Osteocyte (in vitro differentiated cells): ENCODE results near the gene TBC1D3B. TPM values are rescaled to one million over a fixed set of nuclear protein-coding genes. Genes with fewer than 3 reads are reported as not detected.
"Not testable (repeated sequence)": the region's sequence is repeated elsewhere in the genome, so short reads cannot be mapped to it uniquely, and the experiment has no call there.

Source experiments
- DNase-seq: peaks from one replicate; pipeline ENCODE4 v3.0.0; 2021; ENCODE audit warnings: mixed read lengths; ENCODE audit not compliant: unreplicated experiment; ENCODE audit errors: extremely low spot score
- H3K27ac Mint-ChIP-seq: one replicate; pipeline ENCODE4 v1.8.0; 2021; ENCODE audit warnings: mild to moderate bottlenecking, mixed read lengths; ENCODE audit not compliant: unreplicated experiment
- H3K27me3 Mint-ChIP-seq: one replicate; pipeline ENCODE4 v1.8.0; 2021; ENCODE audit warnings: mixed read lengths; ENCODE audit not compliant: unreplicated experiment
- H3K36me3 Mint-ChIP-seq: one replicate; pipeline ENCODE4 v1.8.0; 2021; ENCODE audit warnings: mixed read lengths; ENCODE audit not compliant: unreplicated experiment
- H3K4me1 Mint-ChIP-seq: one replicate; pipeline ENCODE4 v1.8.0; 2021; ENCODE audit warnings: mixed read lengths; ENCODE audit not compliant: unreplicated experiment
- H3K4me3 Mint-ChIP-seq: one replicate; pipeline ENCODE4 v1.8.0; 2021; ENCODE audit warnings: mild to moderate bottlenecking, moderate library complexity, mixed read lengths; ENCODE audit not compliant: unreplicated experiment
- H3K9me3 Mint-ChIP-seq: one replicate; pipeline ENCODE4 v1.8.0; 2021; ENCODE audit warnings: mixed read lengths; ENCODE audit not compliant: unreplicated experiment
- total RNA-seq: library from RNA; stranded (reverse); gene quantifications from 2 replicates; pipeline ENCODE4 v1.2.1, GENCODE V29; 2021
- TF ChIP-seq, protein P1 (sequence below): fragments of 200-600 bp; sonication (generic); IDR thresholded peaks from 2 replicates; pipeline ENCODE4 v1.5.0; 2021; ENCODE audit warnings: antibody characterized with exemption, mild to moderate bottlenecking, moderate library complexity

TBC1D3B gene
- total RNA-seq, 1 donor from 2014 or later: 12.6 TPM

GRCh38 chr17:36205637-36206485 lies 29.4 kb upstream of the TBC1D3B start:
- no peak overlapping the region for H3K27ac Mint-ChIP-seq
- DNase-seq: no peak
- no peaks in the 10 kb centered on the region for H3K4me1 Mint-ChIP-seq
- TF ChIP-seq, protein P1, sequence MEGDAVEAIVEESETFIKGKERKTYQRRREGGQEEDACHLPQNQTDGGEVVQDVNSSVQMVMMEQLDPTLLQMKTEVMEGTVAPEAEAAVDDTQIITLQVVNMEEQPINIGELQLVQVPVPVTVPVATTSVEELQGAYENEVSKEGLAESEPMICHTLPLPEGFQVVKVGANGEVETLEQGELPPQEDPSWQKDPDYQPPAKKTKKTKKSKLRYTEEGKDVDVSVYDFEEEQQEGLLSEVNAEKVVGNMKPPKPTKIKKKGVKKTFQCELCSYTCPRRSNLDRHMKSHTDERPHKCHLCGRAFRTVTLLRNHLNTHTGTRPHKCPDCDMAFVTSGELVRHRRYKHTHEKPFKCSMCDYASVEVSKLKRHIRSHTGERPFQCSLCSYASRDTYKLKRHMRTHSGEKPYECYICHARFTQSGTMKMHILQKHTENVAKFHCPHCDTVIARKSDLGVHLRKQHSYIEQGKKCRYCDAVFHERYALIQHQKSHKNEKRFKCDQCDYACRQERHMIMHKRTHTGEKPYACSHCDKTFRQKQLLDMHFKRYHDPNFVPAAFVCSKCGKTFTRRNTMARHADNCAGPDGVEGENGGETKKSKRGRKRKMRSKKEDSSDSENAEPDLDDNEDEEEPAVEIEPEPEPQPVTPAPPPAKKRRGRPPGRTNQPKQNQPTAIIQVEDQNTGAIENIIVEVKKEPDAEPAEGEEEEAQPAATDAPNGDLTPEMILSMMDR: no peak
- H3K4me3 Mint-ChIP-seq: no peak overlapping the region
- H3K36me3 Mint-ChIP-seq: no peaks in the 10 kb centered on the region
- peaks cover 29% of the 10 kb centered on the region for H3K27me3 Mint-ChIP-seq
- no peaks in the 10 kb centered on the region for H3K9me3 Mint-ChIP-seq

- H3K27me3 Mint-ChIP-seq: peaks cover 31% of the 10 kb centered on the region
- TF ChIP-seq, protein P1: no peak
- no peak overlapping the region for H3K4me3 Mint-ChIP-seq
Observed at GRCh38 chr17:36204724-36205500, 28.5 kb upstream of the TBC1D3B start.

GRCh38 chr17:36203335-36203734 lies 26.9 kb upstream of the TBC1D3B start:
- Mint-ChIP-seq H3K4me1 (no peaks in the 10 kb centered on the region), H3K27me3 (peaks cover 39% of the 10 kb centered on the region), H3K27ac (no peak overlapping the region), H3K36me3 (no peaks in the 10 kb centered on the region), H3K4me3 (no peak overlapping the region), H3K9me3 (no peaks in the 10 kb centered on the region)
- DNase-seq: no peak
- TF ChIP-seq, protein P1: no peak

More at GRCh38 chr17:36204724-36205500, 28.5 kb upstream of the TBC1D3B start:
- Mint-ChIP-seq H3K4me1 (no peaks in the 10 kb centered on the region), H3K27ac (no peak overlapping the region), H3K9me3 (no peaks in the 10 kb centered on the region), H3K36me3 (no peaks in the 10 kb centered on the region)
- no peak for DNase-seq

- peaks cover 38% of the 10 kb centered on the region for H3K27me3 Mint-ChIP-seq
- not testable (repeated sequence) for H3K36me3 Mint-ChIP-seq, DNase-seq
Observed at GRCh38 chr17:36201506-36201905, 25.1 kb upstream of the TBC1D3B start.

GRCh38 chr17:36201102-36201501 lies 24.7 kb upstream of the TBC1D3B start:
- H3K4me3 Mint-ChIP-seq, H3K27ac Mint-ChIP-seq, DNase-seq, H3K9me3 Mint-ChIP-seq, H3K36me3 Mint-ChIP-seq, H3K4me1 Mint-ChIP-seq: not testable (repeated sequence)
- H3K27me3 Mint-ChIP-seq: peaks cover 39% of the 10 kb centered on the region

More at GRCh38 chr17:36201506-36201905, 25.1 kb upstream of the TBC1D3B start:
- not testable (repeated sequence) for H3K27ac Mint-ChIP-seq, H3K9me3 Mint-ChIP-seq, H3K4me3 Mint-ChIP-seq, H3K4me1 Mint-ChIP-seq
